CD1c-positive myeloid dendritic cell (primary cell): Measurements from ENCODE around the gene POLR1G.
"Not testable (repeated sequence)": the region's sequence is repeated elsewhere in the genome, so short reads cannot be mapped to it uniquely, and the experiment has no call there.

Experiments
- DNase-seq: peaks from one replicate; pipeline ENCODE4 v3.0.0-alpha.2; 2016; ENCODE audit errors: extremely low spot score

POLR1G gene

DNA sequence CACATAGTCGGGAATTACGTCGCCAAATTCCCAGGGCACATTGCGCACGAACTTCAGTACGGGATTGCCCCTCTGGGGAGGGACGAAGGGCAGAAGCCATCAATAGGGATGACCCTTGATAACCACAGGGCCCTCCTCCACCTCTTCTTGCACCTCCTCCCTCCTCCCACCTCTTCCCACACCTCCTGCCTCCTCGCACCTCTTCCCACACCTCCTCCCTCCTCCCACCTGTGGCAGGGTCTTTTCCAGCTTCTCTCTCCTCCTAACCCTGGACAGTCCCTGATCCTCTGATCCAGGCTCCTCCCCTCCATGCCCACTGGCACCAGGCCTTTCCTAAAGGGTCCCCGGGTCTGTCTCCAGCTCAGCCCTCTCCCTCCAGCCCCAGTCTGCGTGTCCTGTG lies 13.9 kb downstream of the POLR1G start:
- DNase-seq: no peak

- no peak for DNase-seq
Observed at GRCh38 chr19:45420871-45421270, 14.4 kb downstream of the POLR1G start.

- DNase-seq: peak; percentile 54
Observed at GRCh38 chr19:45421947-45422498, 15.6 kb downstream of the POLR1G start.

DNA sequence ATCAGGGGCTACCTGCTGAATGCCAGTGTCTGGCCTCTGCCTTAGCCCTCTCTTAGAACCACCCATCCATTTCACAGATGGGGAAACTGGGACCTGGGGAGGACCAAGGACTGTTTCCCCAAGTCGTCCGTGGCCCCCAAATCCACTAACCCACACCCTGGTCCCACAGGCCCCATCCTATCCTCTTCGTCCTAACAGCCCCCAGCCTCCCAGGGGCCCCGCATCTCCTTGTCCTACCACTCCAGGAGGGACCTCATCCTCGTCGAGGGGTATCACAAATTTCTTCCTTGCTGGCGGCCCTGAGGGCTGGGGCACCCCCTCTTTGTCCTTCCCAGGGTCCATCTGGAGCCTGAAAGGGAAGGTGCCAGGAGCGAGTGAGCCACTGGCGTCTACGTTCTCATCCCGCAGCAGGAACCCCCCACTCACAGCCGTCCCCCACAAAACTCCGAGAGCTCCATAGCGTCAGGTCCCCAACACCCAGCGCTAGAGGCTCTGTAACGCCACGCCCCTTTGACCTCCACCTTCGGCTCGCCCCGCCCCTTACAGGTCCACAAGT lies 16.7 kb downstream of the POLR1G start:
- DNase-seq: no peak

GRCh38 chr19:45423589-45424190 lies 17.2 kb downstream of the POLR1G start, which contains the start of gene ERCC1:
ERCC1 (minus strand) TSS chr19:45423917; CDS start chr19:45423374, 543 bp downstream.
- peak; percentile 87 for DNase-seq

- DNase-seq: peak; percentile 84
Observed at GRCh38 chr19:45424191-45425058, 18.0 kb downstream of the POLR1G start.

DNA sequence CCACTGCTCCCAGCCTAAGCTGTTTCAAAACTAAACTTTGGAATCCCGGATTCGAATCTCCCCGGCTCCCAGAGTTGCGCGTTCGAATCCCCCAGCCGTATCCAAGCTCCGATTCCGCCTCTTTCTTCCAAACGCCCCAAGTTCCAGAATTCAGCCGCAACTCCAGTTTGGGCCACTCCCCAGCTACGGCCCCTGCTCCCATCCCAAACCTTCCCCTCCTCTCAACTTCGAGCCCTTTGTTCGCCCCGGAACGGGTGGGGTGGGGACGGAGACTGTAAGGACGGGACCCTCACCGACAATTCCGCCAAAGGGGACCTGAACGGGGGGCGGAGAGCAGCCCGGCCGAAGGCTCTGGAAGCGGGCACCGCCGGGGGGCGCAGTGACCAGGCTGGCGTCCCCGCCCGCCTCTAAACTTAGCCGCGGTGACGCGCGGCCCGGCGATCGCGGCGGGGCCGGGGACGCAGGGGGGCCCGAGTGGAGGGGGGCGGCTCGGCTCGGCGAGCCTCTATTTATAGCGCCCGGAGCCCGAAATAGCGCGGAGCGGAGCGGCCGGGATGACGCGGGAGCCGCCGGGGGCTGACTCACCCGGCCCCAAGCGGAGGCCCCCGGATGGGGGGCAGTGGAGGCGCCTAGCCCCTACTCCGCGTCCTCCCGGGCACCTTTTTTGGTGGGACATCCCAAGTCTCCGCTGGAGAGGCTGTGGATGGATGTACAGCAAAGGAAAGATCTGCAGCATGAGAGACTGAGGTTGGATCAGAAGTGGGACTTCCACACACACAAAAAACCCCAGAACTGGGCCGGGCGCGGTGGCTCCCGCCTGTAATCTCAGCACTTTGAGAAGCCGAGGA lies 22.2 kb downstream of the POLR1G start:
- peak; percentile 30 for DNase-seq

DNA sequence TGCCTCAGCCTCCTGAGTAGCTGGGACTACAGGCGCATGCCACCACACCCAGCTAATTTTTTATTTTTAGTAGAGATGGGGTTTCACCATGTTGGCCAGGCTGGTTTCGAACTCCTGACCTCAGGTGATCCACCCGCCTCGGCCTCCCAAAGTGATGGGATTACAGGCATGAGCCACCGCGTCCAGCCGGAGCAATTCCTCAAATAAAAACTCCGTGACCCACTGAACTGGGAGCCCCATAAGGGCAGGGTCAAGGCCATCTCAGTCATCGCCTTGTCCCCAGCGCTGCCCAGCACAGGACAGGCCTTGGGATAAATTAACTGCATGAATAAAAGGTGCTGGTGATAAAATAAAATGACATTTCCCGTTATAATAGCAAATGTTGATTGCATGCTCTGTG lies 23.5 kb downstream of the POLR1G start:
- DNase-seq: not testable (repeated sequence)

DNA sequence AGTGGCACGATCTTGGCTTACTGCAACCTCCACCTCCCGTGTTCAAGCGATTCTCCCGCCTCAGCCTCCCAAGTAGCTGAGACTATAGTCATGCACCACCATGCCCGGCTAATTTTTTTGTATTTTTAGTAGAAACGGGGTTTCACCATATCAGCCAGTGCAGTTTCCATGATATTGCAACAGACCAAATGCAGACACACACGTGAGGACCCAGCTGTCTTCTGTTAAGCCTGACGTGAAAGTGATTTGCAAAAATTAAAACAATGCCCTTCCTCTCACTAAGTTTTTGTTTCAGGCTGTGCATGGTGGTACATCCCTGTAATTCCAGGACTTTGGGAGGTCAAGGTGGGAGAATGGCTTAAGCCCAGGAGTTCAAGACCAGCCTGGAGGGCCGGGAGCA lies 24.6 kb downstream of the POLR1G start:
- peak; percentile 40 for DNase-seq

DNA sequence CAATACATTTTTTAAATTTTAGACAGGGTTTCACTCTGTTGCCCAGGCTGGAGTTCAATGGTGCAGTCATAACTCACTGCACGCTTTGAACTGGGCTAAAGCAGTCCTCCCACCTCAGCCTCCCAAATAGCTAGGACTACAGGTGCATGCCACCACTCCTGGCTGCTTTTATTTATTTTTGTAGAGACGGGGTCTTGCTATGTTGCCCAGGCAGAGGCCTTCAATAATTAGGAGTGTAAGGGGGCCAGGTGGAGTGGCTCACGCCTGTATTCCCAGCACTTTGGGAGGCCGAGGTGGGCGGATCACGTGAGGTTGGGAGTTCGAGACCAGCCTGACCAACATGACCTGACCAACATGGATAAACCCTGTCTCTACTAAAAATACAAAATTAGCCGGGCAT lies 26.1 kb downstream of the POLR1G start:
- not testable (repeated sequence) for DNase-seq

- no peak for DNase-seq
Observed at GRCh38 chr19:45437328-45437727, 30.9 kb downstream of the POLR1G start.

DNA sequence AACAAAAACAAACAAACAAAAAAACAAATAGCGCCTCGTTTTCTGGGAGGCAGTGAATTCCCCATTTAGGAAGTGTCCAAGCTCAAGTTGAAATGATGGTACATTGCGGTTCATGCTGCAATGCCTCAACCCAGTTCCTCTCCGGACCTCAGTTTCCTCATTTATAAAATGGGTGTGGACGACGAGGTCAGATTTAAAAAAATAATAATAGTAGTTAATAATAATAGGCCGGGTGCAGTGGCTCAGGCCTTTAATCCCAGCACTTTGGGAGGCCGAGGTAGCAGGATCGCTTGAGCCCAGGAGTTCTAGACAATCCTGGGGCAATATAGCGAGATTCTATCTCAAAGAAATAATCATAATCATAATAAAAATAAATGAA lies 32.7 kb downstream of the POLR1G start:
- DNase-seq: peak; percentile 73

- peak; percentile 89 for DNase-seq
Observed at GRCh38 chr19:45439569-45440258, 33.3 kb downstream of the POLR1G start.

GRCh38 chr19:45440259-45440638 lies 33.8 kb downstream of the POLR1G start:
- DNase-seq: no peak

- DNase-seq: no peak
Observed at GRCh38 chr19:45440873-45441654, 34.6 kb downstream of the POLR1G start.

GRCh38 chr19:45442408-45442777 lies 35.9 kb downstream of the POLR1G start:
- no peak for DNase-seq

- peak; percentile 94 for DNase-seq
Observed at GRCh38 chr19:45442778-45443461, 36.5 kb downstream of the POLR1G start.

- peak; percentile 97 for DNase-seq
Observed at GRCh38 chr19:45443462-45444317, 37.2 kb downstream of the POLR1G start.
